SJSA1 (cell line): ENCODE measurements around the gene PACRG. TPM values are rescaled to one million over a fixed set of nuclear protein-coding genes. Genes with fewer than 3 reads are reported as not detected.

Experiments
- DNase-seq, 2 experiments: peaks; one replicate each; pipeline ENCODE4 v3.0.0-alpha.2; 2015 to 2020; ENCODE audit warnings: low spot score in 2 of 2, low read depth in 1 of 2
- H3K27ac ChIP-seq: fragments of 250-450 bp; sonication (Bioruptor Pico); 2 replicates; pipeline ENCODE4 v1.5.1; 2020; ENCODE audit warnings: mild to moderate bottlenecking, moderate library complexity
- H3K27me3 ChIP-seq: fragments of 250-450 bp; sonication (Bioruptor Pico); replicated peaks from 2 replicates; pipeline ENCODE4 v1.5.1; 2020; ENCODE audit warnings: mild to moderate bottlenecking, moderate library complexity
- H3K36me3 ChIP-seq: fragments of 250-450 bp; sonication (Bioruptor Pico); 2 replicates; pipeline ENCODE4 v1.5.1; 2020; ENCODE audit warnings: mild to moderate bottlenecking
- H3K4me1 ChIP-seq: fragments of 250-450 bp; sonication (Bioruptor Pico); replicated peaks from 2 replicates; pipeline ENCODE4 v1.6.1; 2021; ENCODE audit warnings: mild to moderate bottlenecking
- H3K4me3 ChIP-seq: fragments of 250-450 bp; sonication (Bioruptor Pico); 2 replicates; pipeline ENCODE4 v1.5.1; 2020; ENCODE audit warnings: mild to moderate bottlenecking
- H3K9me3 ChIP-seq: fragments of 250-450 bp; sonication (Bioruptor Pico); replicated peaks from 2 replicates; pipeline ENCODE4 v1.5.1; 2020; ENCODE audit warnings: mild to moderate bottlenecking
- total RNA-seq: library from RNA; depleted of rRNA; stranded (reverse); fragments of >200 nt; shearing (Covaris generic); gene quantifications from 2 replicates; pipeline ENCODE4 v1.2.3, GENCODE V29; 2014

PACRG gene
- total RNA-seq, 1 experiment from 2014 or later: not detected

DNA sequence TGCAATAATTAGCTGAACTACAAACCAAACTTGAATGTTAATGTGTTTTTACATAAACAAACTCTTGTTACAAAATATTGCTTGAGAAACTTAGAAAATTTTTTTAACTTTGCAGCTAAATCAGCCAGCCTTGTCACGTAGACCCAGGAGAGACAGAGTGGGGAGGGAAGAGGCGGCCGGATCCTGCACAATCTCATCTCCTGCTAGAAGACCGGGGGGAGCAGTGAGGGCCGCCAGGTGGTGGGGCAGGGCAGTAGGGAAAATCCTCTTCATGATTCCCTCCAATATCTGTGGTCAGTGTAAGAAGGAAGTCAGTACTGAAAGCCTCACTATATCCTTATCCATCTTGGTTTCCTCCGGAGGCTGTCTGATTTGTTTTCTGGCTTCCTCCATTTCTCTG is 193.3 kb downstream of the PACRG start:
- no peak overlapping the region for H3K4me3 ChIP-seq
- H3K27ac ChIP-seq: no peak overlapping the region
- H3K27me3 ChIP-seq: no peaks in the 10 kb centered on the region
- no peak for DNase-seq
- no peaks in the 10 kb centered on the region for H3K9me3 ChIP-seq
- H3K36me3 ChIP-seq: no peaks in the 10 kb centered on the region
- H3K4me1 ChIP-seq: no peaks in the 10 kb centered on the region

DNA sequence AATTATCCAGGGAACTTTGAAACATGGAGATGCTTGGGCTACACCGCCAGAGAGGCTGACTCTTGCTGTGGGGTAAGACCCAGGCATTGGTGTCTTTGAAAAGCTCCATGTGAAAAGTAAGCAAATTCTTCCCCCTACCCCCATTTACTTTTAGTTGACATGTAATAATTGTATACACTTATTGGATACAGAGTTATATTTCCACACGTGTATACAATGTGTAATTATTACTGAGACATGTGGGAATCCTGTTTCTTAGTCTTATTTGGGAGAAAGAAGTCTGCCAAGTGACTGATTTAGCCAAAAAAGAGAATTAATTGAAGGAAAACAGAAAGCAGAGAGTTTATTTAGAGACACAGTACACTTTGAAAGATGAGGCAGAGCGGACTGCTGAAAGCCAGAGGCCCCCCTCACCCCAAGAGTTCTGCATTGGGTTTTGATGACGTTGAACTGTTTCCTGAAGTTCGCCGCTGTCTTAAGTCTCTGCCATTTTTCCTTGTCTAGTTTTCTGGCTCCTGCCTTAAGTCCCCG is 193.8 kb downstream of the PACRG start:
- H3K36me3 ChIP-seq: no peaks in the 10 kb centered on the region
- no peak overlapping the region for H3K27ac ChIP-seq
- no peaks in the 10 kb centered on the region for H3K27me3 ChIP-seq
- no peak overlapping the region for H3K4me3 ChIP-seq
- H3K9me3 ChIP-seq: no peaks in the 10 kb centered on the region
- H3K4me1 ChIP-seq: no peaks in the 10 kb centered on the region
- no peak for DNase-seq

DNA sequence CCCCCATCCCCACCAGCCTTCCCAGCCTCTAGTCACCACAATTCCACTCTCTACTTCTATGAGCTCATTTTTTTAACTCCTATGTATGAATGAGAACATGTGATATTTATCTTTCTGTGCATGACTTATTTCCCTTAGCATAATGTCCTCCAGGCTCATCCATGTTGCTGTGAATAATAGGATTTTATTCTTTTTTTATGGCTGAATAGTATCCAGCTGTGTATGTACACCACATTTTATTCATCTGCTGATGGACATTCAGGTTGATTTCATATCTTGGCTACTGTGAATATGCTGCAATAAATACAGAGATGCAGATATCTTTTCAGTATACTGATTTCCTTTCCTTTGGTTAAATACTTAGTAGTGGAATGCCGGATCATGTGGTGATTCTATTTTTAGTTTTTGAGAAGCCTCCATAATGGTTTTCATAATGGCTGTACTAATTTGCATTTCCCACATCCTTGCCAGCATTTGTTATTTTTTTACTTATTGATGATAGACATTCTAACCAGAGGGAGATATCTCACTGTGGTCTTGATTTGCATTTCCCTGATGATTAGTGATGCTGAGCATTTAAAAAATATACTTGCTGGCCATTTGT is 194.9 kb downstream of the PACRG start:
- no peak for DNase-seq
- no peak overlapping the region for H3K4me3 ChIP-seq
- no peaks in the 10 kb centered on the region for H3K9me3 ChIP-seq
- H3K27ac ChIP-seq: no peak overlapping the region
- H3K4me1 ChIP-seq: no peaks in the 10 kb centered on the region
- no peaks in the 10 kb centered on the region for H3K36me3 ChIP-seq
- H3K27me3 ChIP-seq: no peaks in the 10 kb centered on the region

DNA sequence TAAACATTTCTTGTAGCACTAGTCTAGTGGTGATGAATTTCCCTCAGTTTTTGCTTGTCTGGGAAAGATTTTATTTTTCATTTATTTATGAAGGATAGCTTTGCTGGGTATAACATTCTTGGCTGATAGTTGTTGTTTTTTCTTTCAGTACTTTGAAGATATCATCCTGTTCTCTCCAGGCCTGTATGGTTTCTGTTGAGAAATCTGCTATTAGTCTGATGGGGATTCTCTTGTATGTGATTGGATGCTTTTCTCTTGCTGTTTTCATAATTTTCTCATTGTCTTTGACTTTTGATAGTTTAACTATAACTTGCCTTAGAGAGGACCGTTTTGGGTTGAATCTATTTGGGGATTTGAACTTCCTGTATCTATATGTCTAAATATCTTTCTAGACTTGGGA is 207.1 kb downstream of the PACRG start:
- H3K4me3 ChIP-seq: no peak overlapping the region
- no peak for DNase-seq
- H3K27ac ChIP-seq: no peak overlapping the region
- no peaks in the 10 kb centered on the region for H3K9me3 ChIP-seq
- no peaks in the 10 kb centered on the region for H3K36me3 ChIP-seq
- no peaks in the 10 kb centered on the region for H3K4me1 ChIP-seq
- no peaks in the 10 kb centered on the region for H3K27me3 ChIP-seq

DNA sequence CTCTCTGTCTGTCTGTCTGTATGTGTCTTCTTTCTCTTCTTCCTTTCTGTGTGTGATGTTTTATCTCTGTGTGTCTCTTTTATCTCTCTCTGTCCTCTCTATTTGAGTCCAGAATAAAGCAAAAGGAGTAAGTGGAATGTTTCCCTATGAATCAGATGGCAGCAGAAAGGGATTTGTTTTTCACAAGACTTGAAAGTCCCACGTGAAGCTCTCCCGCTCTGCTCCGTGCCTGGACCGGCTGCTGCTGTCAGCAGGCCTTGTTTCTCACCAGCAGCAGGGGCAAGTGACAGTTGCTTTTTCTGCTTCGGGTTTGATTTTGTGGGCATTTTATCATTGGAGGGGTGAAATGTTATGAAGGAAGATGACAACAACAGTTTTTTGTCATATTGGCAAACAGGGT is 212.7 kb downstream of the PACRG start:
- H3K4me3 ChIP-seq: no peak overlapping the region
- H3K9me3 ChIP-seq: no peaks in the 10 kb centered on the region
- H3K27me3 ChIP-seq: no peaks in the 10 kb centered on the region
- no peak for DNase-seq
- H3K36me3 ChIP-seq: no peaks in the 10 kb centered on the region
- no peak overlapping the region for H3K27ac ChIP-seq
- no peaks in the 10 kb centered on the region for H3K4me1 ChIP-seq

DNA sequence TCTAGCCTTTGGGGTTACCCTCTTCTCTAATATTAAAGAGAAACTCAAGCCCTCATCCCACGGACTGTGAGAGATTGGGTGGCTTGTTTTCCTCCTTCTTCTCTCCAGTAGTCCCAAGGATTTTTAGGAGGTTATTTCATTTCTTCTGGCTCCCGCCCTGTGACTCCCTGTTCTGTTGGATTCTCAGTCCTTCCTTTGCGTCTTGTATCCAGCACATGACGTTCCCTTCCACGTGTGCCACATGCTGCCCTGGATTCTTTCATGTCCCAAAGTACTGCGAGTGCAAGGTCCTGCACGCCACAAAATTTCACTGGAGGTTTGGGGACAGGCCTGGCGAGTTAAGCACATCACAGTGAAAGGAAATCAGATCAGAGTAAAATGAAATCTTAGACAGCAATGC is 213.4 kb downstream of the PACRG start:
- Histone ChIP-seq H3K4me3 (no peak overlapping the region), H3K4me1 (no peaks in the 10 kb centered on the region), H3K27me3 (no peaks in the 10 kb centered on the region), H3K27ac (no peak overlapping the region), H3K9me3 (no peaks in the 10 kb centered on the region), H3K36me3 (no peaks in the 10 kb centered on the region)
- no peak for DNase-seq

DNA sequence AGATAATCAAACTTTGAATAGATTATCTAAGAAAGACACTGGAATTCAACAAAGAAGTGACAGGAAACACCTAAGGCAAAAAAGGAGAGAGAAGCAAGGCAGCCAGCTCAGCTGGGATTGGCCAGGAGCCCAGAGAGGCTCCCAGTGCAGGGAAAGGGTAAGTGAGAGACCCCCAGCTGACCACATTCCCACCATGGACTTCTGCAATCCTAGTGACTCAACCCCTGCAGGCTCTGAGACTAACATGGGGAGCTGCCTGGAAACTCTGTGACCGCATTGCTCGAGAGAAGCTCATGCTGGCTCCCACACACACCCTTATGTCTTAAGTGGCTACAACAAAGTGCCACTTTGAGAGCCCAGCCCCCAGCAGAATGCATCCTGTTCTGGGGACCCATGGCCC is 215.1 kb downstream of the PACRG start:
- no peaks in the 10 kb centered on the region for H3K9me3 ChIP-seq
- H3K36me3 ChIP-seq: no peaks in the 10 kb centered on the region
- no peak overlapping the region for H3K27ac ChIP-seq
- no peaks in the 10 kb centered on the region for H3K27me3 ChIP-seq
- DNase-seq: no peak
- H3K4me3 ChIP-seq: no peak overlapping the region
- H3K4me1 ChIP-seq: no peaks in the 10 kb centered on the region

DNA sequence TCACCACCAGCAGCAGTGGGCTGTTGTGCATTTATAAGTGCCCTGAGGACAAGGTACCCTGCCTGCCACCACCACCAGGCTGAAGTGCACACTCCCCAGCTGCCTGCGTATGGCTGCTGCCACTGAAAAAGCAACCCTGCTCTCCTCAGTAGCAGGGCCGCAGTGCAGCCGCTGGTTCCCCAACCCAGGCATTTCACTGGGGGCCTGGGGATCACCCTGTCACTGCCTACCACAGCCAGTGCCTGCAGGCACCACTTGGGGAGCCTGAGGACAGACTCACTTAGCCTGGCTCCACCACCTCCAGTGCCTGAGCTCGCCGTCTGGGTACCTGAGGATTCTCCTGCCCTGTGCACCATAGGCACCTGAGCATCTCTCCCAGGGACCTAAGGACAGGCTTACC is 215.6 kb downstream of the PACRG start:
- H3K4me1 ChIP-seq: no peaks in the 10 kb centered on the region
- H3K27ac ChIP-seq: no peak overlapping the region
- no peaks in the 10 kb centered on the region for H3K9me3 ChIP-seq
- no peak for DNase-seq
- no peaks in the 10 kb centered on the region for H3K27me3 ChIP-seq
- H3K4me3 ChIP-seq: no peak overlapping the region
- no peaks in the 10 kb centered on the region for H3K36me3 ChIP-seq

DNA sequence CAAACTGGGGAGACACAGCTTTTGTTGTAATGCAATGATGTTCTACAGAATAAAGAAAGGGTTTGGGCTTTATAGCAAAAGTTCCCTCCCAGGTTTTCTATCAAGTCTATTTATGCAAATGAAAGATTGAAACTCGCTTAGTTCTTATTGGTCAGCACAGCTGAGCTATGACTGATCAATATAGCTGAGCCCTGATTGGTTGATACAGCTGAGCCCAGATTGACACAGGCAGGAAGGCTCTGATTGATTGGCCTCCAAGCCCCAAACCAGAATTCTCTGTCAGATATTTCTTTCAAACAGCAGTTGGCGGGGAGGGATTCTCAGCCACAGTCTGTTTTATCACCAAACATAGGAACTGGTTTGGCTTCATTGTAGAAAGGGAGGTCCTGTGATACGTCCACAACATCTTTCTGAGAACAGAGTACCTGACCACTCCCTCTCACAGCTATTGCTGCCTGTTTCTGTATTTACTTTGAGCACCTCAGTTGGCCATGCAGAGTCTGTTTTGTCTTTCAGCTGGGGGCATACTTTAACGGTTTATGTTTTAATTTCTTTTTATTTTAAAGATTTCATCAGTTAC is 223.5 kb downstream of the PACRG start:
- no peak for DNase-seq
- Histone ChIP-seq H3K36me3 (no peaks in the 10 kb centered on the region), H3K4me3 (no peak overlapping the region), H3K27me3 (no peaks in the 10 kb centered on the region), H3K4me1 (no peaks in the 10 kb centered on the region), H3K27ac (no peak overlapping the region), H3K9me3 (no peaks in the 10 kb centered on the region)

DNA sequence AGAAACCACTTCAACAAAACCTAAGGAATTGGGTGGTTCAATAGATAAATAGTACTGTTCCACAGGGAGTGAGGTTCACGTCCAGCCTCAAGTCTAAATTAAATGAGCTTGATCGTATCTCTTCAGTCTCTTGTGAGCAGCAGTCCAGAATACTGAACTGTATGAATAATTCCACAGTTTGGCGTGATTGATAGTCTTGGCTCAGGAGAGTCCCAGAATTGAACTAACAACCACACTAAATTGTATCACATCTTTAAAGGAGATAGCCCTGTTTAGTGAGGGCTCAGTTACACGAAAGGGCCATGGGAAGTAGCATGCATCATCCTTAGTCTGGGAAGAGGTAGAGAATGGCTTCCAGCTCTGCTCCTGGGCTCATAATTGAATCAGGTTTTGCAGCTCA is 224.6 kb downstream of the PACRG start:
- Histone ChIP-seq H3K36me3 (no peaks in the 10 kb centered on the region), H3K4me1 (no peaks in the 10 kb centered on the region), H3K27ac (no peak overlapping the region), H3K27me3 (no peaks in the 10 kb centered on the region), H3K9me3 (no peaks in the 10 kb centered on the region), H3K4me3 (no peak overlapping the region)
- no peak for DNase-seq

DNA sequence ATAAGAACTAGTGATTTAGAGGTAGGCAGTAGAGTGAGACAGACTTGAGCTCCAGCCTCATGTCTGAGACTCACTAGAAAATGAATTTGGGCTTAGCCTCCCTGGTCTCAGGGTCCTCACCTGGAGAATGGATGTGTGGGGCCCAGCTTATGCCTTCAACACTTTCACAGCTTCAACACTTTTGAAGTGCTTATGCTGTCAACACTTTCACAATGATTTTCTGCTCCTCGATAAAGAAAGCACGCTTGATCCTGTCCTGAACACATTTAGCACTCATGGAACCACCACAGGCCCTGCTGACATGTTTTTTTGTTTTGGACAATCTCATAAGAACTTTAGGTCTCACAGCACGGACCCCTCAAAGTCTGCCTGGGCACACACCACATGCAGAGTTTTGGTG is 229.3 kb downstream of the PACRG start:
- H3K4me3 ChIP-seq: no peak overlapping the region
- H3K36me3 ChIP-seq: no peaks in the 10 kb centered on the region
- 0 out of 2 replicates have a peak, but pooled peaks cover 2% of the 10 kb centered on the region for H3K9me3 ChIP-seq
- DNase-seq: no peak
- H3K27ac ChIP-seq: no peak overlapping the region
- no peaks in the 10 kb centered on the region for H3K4me1 ChIP-seq
- no peaks in the 10 kb centered on the region for H3K27me3 ChIP-seq

DNA sequence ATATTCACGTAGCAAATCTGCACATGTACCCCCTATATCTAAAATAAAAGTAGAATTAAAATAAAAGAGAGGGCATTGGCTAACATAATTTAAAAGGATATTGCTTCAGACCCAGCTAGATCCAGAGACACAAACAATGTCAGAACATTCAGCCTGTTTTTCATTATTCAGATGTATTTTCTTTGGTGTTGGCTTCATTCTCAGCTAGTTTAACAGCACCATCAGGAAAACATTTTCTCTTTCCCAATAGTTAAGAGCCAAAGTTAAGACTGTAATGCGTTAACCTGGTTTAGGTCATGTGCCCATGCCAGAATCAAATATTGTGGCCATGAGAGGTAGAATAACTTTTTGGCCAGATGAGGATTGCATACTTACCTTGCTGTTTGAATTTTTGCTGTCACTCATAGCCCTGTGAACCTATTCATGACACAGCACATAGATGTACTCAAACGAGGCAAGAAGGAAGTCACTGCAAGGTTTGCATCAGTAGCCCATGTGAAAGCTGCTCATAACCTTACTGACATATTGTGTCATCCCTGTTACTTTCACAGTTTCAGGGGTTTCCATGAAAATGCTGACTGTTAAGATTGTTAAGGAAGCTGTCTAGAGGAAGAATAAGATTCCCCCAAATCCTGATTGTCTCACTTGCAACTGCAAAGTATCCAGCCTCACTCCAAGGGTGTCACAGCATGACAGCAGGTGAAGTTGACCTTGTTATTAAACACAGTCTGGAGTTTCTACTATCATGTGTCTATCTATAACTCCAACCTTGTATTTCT is 233.1 kb downstream of the PACRG start:
- Histone ChIP-seq H3K4me3 (no peak overlapping the region), H3K27ac (no peak overlapping the region), H3K9me3 (0 out of 2 replicates have a peak, but pooled peaks cover 6% of the 10 kb centered on the region), H3K36me3 (no peaks in the 10 kb centered on the region), H3K4me1 (peaks cover 18% of the 10 kb centered on the region), H3K27me3 (no peaks in the 10 kb centered on the region)
- DNase-seq: no peak

DNA sequence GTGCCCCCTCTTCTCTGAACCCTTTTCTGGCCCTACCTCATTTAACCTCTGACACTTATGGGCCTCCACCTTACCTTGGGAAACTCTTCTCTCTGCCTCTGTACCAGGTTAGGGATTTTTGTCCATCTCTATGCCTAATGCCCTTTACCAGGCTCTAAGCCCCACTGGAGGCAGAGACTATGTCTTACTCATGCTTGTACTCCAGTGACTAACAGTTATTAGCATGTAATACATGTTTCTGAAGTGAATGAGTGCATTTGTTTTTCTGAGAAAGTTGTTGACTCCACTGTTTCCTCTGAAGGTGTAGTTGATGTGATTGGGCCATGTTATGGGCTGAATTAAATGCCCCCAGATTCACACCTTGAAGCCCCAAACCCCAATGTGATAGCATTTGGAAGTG is 234.3 kb downstream of the PACRG start:
- H3K4me3 ChIP-seq: no peak overlapping the region
- DNase-seq: no peak
- 0 out of 2 replicates have a peak, but pooled peaks cover 6% of the 10 kb centered on the region for H3K9me3 ChIP-seq
- H3K36me3 ChIP-seq: no peaks in the 10 kb centered on the region
- H3K27me3 ChIP-seq: no peaks in the 10 kb centered on the region
- H3K4me1 ChIP-seq: peaks cover 18% of the 10 kb centered on the region
- H3K27ac ChIP-seq: no peak overlapping the region

DNA sequence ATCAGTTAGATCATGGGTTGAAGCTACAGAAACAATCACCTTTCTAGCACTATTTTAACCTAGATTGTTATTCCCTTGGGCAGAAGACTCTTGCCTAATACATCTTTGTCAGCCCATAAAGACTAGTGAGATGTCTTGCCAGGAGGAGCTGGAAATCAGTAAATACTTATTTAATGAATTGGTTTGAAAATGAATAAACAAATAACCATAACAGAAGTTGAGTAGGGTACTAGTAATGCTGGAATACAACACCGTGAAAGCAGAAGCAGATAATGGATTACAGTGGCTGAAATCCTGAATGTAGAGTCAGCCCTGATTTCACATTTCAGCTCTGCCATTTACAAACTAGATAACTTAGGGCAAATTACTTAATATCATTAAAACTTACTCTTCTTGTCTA is 236.1 kb downstream of the PACRG start:
- 0 out of 2 replicates have a peak, but pooled peaks cover 6% of the 10 kb centered on the region for H3K9me3 ChIP-seq
- peak overlapping the region; percentile 74 for H3K27ac ChIP-seq
- H3K27me3 ChIP-seq: no peaks in the 10 kb centered on the region
- H3K36me3 ChIP-seq: no peaks in the 10 kb centered on the region
- H3K4me3 ChIP-seq: no peak overlapping the region
- H3K4me1 ChIP-seq: peaks cover 18% of the 10 kb centered on the region
- no peak for DNase-seq
